Measurements from ENCODE around the gene PCCA. TPM values are rescaled to one million over a fixed set of nuclear protein-coding genes. Genes with fewer than 3 reads are reported as not detected.

The PCCA gene
- total and polyA plus RNA-seq, 2 experiments from 2014 or later = 41.9 to 46.6 TPM

DNA sequence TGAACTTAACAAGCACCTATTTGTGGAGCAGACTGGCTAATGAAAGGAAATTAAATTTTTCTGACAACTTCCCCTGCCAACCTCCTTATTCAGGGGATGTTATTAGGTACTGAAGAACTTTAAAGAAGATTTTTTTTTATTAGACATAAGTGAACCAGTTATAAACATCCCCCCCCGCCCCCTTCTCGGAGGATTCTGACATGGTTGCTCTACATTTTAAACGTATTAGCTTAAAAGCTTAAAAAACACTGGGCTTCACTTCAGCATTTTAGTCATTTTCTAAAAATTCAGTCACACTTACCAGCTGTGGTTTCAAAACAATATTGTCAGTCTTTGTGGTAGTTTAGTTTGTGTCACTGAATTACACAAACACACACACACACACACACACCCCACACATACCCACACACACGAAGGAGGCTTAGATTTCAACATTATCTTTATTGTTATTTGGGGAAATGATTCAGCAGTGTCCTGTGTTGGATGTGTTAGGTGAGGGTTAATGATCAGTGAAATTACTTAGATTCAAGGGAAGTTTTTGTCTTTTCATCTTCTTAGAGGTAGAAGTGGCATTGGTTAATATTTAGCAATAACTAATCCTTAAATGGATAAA, 145.7 kb downstream of the PCCA start:
- Mint-ChIP-seq H3K27me3 (ENCODE audit: insufficient read depth, low read depth, poor library complexity) (no peaks in the 10 kb centered on the region), H3K4me3 (no peak overlapping the region), H3K9me3 (no peaks in the 10 kb centered on the region), H3K4me1 (peaks cover 36% of the 10 kb centered on the region), H3K27ac (peak overlapping the region; percentile 61), H3K36me3 (ENCODE audit: low read depth) (peaks cover 3% of the 10 kb centered on the region; the same call in 1 of the 3 replicates)
- no peak for ATAC-seq
- Histone ChIP-seq H3K4me2 (no peak overlapping the region), H2AFZ (no peak overlapping the region), H3K4me3 (no peak overlapping the region), H3K27me3 (ENCODE audit: insufficient read depth) (no peaks in the 10 kb centered on the region), H3K27ac (ENCODE audit: low read depth) (no peak overlapping the region), H3K36me3 (ENCODE audit: insufficient read depth) (no peaks in the 10 kb centered on the region), H4K20me1 (replicated peaks; ENCODE audit: insufficient read depth) (no peaks in the 10 kb centered on the region), H3F3A (replicated peaks; ENCODE audit: low read depth) (no peaks in the 10 kb centered on the region), H3K9me2 (ENCODE audit: insufficient read depth) (no peaks in the 10 kb centered on the region), H3K4me1 (ENCODE audit: insufficient read depth) (peaks cover 28% of the 10 kb centered on the region), H3K79me2 (replicated peaks; ENCODE audit: insufficient read depth) (peaks cover 6% of the 10 kb centered on the region; the same call in 1 of the 2 replicates)
- TF ChIP-seq, protein P1, sequence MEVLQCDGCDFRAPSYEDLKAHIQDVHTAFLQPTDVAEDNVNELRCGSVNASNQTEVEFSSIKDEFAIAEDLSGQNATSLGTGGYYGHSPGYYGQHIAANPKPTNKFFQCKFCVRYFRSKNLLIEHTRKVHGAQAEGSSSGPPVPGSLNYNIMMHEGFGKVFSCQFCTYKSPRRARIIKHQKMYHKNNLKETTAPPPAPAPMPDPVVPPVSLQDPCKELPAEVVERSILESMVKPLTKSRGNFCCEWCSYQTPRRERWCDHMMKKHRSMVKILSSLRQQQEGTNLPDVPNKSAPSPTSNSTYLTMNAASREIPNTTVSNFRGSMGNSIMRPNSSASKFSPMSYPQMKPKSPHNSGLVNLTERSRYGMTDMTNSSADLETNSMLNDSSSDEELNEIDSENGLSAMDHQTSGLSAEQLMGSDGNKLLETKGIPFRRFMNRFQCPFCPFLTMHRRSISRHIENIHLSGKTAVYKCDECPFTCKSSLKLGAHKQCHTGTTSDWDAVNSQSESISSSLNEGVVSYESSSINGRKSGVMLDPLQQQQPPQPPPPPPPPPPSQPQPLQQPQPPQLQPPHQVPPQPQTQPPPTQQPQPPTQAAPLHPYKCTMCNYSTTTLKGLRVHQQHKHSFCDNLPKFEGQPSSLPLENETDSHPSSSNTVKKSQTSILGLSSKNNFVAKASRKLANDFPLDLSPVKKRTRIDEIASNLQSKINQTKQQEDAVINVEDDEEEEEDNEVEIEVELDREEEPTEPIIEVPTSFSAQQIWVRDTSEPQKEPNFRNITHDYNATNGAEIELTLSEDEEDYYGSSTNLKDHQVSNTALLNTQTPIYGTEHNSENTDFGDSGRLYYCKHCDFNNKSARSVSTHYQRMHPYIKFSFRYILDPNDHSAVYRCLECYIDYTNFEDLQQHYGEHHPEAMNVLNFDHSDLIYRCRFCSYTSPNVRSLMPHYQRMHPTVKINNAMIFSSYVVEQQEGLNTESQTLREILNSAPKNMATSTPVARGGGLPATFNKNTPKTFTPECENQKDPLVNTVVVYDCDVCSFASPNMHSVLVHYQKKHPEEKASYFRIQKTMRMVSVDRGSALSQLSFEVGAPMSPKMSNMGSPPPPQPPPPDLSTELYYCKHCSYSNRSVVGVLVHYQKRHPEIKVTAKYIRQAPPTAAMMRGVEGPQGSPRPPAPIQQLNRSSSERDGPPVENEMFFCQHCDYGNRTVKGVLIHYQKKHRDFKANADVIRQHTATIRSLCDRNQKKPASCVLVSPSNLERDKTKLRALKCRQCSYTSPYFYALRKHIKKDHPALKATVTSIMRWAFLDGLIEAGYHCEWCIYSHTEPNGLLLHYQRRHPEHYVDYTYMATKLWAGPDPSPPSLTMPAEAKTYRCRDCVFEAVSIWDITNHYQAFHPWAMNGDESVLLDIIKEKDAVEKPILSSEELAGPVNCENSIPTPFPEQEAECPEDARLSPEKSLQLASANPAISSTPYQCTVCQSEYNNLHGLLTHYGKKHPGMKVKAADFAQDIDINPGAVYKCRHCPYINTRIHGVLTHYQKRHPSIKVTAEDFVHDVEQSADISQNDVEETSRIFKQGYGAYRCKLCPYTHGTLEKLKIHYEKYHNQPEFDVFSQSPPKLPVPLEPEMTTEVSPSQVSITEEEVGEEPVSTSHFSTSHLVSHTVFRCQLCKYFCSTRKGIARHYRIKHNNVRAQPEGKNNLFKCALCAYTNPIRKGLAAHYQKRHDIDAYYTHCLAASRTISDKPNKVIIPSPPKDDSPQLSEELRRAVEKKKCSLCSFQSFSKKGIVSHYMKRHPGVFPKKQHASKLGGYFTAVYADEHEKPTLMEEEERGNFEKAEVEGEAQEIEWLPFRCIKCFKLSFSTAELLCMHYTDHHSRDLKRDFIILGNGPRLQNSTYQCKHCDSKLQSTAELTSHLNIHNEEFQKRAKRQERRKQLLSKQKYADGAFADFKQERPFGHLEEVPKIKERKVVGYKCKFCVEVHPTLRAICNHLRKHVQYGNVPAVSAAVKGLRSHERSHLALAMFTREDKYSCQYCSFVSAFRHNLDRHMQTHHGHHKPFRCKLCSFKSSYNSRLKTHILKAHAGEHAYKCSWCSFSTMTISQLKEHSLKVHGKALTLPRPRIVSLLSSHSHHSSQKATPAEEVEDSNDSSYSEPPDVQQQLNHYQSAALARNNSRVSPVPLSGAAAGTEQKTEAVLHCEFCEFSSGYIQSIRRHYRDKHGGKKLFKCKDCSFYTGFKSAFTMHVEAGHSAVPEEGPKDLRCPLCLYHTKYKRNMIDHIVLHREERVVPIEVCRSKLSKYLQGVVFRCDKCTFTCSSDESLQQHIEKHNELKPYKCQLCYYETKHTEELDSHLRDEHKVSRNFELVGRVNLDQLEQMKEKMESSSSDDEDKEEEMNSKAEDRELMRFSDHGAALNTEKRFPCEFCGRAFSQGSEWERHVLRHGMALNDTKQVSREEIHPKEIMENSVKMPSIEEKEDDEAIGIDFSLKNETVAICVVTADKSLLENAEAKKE (CRISPR knock-in tag; IDR thresholded peaks at IDR 0.05) = no peak
- TF ChIP-seq CREB1 (CRISPR knock-in tag; IDR thresholded peaks at IDR 0.05; ENCODE audit: low read depth) (no peak), STAT1 (IDR thresholded peaks at IDR 0.05; ENCODE audit: unreplicated experiment) (no peak), EZH2phosphoT487 (IDR thresholded peaks at IDR 0.05; ENCODE audit: unreplicated experiment) (no peak), ZNF114 (CRISPR knock-in tag; IDR thresholded peaks at IDR 0.05) (no peak), EZH2 (IDR thresholded peaks at IDR 0.05; ENCODE audit: low read depth, unreplicated experiment) (no peak), POLR2AphosphoS5 (IDR thresholded peaks at IDR 0.05; ENCODE audit: low read depth) (no peak), ZNF331 (CRISPR knock-in tag; IDR thresholded peaks at IDR 0.05; ENCODE audit: low read depth) (no peak), JUNB (IDR thresholded peaks at IDR 0.05; ENCODE audit: unreplicated experiment) (no peak)
- TF ChIP-seq, protein P2, sequence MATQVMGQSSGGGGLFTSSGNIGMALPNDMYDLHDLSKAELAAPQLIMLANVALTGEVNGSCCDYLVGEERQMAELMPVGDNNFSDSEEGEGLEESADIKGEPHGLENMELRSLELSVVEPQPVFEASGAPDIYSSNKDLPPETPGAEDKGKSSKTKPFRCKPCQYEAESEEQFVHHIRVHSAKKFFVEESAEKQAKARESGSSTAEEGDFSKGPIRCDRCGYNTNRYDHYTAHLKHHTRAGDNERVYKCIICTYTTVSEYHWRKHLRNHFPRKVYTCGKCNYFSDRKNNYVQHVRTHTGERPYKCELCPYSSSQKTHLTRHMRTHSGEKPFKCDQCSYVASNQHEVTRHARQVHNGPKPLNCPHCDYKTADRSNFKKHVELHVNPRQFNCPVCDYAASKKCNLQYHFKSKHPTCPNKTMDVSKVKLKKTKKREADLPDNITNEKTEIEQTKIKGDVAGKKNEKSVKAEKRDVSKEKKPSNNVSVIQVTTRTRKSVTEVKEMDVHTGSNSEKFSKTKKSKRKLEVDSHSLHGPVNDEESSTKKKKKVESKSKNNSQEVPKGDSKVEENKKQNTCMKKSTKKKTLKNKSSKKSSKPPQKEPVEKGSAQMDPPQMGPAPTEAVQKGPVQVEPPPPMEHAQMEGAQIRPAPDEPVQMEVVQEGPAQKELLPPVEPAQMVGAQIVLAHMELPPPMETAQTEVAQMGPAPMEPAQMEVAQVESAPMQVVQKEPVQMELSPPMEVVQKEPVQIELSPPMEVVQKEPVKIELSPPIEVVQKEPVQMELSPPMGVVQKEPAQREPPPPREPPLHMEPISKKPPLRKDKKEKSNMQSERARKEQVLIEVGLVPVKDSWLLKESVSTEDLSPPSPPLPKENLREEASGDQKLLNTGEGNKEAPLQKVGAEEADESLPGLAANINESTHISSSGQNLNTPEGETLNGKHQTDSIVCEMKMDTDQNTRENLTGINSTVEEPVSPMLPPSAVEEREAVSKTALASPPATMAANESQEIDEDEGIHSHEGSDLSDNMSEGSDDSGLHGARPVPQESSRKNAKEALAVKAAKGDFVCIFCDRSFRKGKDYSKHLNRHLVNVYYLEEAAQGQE (IDR thresholded peaks at IDR 0.05; ENCODE audit: unreplicated experiment) = no peak
- TF ChIP-seq, protein P3, sequence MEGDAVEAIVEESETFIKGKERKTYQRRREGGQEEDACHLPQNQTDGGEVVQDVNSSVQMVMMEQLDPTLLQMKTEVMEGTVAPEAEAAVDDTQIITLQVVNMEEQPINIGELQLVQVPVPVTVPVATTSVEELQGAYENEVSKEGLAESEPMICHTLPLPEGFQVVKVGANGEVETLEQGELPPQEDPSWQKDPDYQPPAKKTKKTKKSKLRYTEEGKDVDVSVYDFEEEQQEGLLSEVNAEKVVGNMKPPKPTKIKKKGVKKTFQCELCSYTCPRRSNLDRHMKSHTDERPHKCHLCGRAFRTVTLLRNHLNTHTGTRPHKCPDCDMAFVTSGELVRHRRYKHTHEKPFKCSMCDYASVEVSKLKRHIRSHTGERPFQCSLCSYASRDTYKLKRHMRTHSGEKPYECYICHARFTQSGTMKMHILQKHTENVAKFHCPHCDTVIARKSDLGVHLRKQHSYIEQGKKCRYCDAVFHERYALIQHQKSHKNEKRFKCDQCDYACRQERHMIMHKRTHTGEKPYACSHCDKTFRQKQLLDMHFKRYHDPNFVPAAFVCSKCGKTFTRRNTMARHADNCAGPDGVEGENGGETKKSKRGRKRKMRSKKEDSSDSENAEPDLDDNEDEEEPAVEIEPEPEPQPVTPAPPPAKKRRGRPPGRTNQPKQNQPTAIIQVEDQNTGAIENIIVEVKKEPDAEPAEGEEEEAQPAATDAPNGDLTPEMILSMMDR (conservative IDR thresholded peaks at IDR 0.05; ENCODE audit: low read depth in 2 of 2) = no peak
- TF ChIP-seq, protein P4, sequence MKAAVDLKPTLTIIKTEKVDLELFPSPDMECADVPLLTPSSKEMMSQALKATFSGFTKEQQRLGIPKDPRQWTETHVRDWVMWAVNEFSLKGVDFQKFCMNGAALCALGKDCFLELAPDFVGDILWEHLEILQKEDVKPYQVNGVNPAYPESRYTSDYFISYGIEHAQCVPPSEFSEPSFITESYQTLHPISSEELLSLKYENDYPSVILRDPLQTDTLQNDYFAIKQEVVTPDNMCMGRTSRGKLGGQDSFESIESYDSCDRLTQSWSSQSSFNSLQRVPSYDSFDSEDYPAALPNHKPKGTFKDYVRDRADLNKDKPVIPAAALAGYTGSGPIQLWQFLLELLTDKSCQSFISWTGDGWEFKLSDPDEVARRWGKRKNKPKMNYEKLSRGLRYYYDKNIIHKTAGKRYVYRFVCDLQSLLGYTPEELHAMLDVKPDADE (IDR thresholded peaks at IDR 0.05) = no peak
- no peak for DNase-seq (ENCODE audit: low spot score)

Data from GM23338 (cell line).